K562 (cell line): ENCODE results near the gene LRRC3.

Experiments
- CHD7 ChIP-seq: fragments of 200-600 bp; sonication (generic); IDR thresholded peaks from one replicate; pipeline ENCODE4 v1.6.1; 2012; ENCODE audit warnings: mild to moderate bottlenecking, low read depth, low read length, inconsistent platforms
- CTCF ChIP-seq, 3 experiments: IDR thresholded peaks in 2 of 3; conservative IDR thresholded peaks in 1 of 3; 2 replicates each; pipeline ENCODE4 v1.5.1; 2011 to 2012; ENCODE audit warnings: low read length in 3 of 3, mild to moderate bottlenecking in 3 of 3, control low read depth in 2 of 3, improper control_type of control experiment in 1 of 3, inconsistent platforms in 1 of 3, low read depth in 1 of 3, mixed read lengths in 1 of 3, moderate library complexity in 1 of 3; ENCODE audit not compliant: insufficient read depth in 2 of 3
- EGR1 ChIP-seq: fragments of 450-650 bp; conservative IDR thresholded peaks from 2 replicates; pipeline ENCODE4 v1.6.1; 2017; ENCODE audit warnings: mild to moderate bottlenecking
- SAFB2 ChIP-seq: fragments of 200-400 bp; formaldehyde crosslinking; IDR thresholded peaks from 2 replicates; pipeline ENCODE4 v1.6.1; 2018; ENCODE audit warnings: borderline replicate concordance, low read length, low read depth, moderate library complexity; ENCODE audit not compliant: severe bottlenecking
- XRCC4 ChIP-seq: IDR thresholded peaks from one replicate; pipeline ENCODE4 v1.6.1; 2011; ENCODE audit not compliant: insufficient read depth, insufficient read length; ENCODE audit errors: extremely low read depth
- ZBTB49 ChIP-seq: sonication (generic); formaldehyde crosslinking; IDR thresholded peaks from 2 replicates; pipeline ENCODE4 v1.8.0; 2022; ENCODE audit warnings: missing genetic modification reagents, mild to moderate bottlenecking, borderline replicate concordance
- ZNF41 ChIP-seq: fragments of 250-450 bp; sonication (Bioruptor Pico); conservative IDR thresholded peaks from 2 replicates; pipeline ENCODE4 v1.4.0; 2020; ENCODE audit warnings: mild to moderate bottlenecking

- TF ChIP-seq ZNF41 (no peak), XRCC4 (no peak), EGR1 (no peak), SAFB2 (no peak), CTCF (IDR thresholded peaks at IDR 0.05 in 2 of 3, conservative IDR thresholded peaks at IDR 0.05 in 1 of 3; ENCODE audit: insufficient read depth in 2 of 3, low read depth in 1 of 3, low read length in 3 of 3) (no peak), CHD7 (no peak), ZBTB49 (CRISPR knock-in tag) (no peak)
Observed at GRCh38 chr21:44500111-44500510, 44.8 kb downstream of the LRRC3 start.
